Fibroblast of the conjunctiva (primary cell): ENCODE measurements around the gene SWSAP1.

Experiments used
- DNase-seq: peaks from one replicate; pipeline ENCODE4 v3.0.0-alpha.2; 2010; ENCODE audit warnings: low read depth

SWSAP1 gene

GRCh38 chr19:11410682-11411081 is 36.2 kb downstream of the SWSAP1 start:
- DNase-seq = no peak

DNA sequence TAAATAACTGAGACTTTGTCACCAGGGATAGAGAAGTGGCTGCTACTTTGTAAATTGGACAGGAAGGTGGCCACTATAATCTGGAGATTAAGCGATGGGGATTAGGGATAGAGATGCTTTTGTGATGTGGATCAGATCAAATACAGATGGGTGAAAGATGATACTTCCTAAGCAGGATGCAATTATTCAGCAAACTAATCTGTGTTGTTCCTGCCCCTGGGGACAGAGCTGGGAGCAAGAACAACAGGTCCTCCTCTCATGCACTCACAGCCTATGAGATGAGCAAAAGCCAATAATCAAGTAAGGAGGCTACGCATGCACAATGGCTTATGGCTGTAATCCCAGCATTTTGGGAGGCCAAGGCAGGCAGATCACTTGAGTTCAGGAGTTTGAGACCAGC is 40.1 kb downstream of the SWSAP1 start:
- no peak for DNase-seq

GRCh38 chr19:11416346-11417052 is 42.0 kb downstream of the SWSAP1 start:
- DNase-seq = no peak

DNA sequence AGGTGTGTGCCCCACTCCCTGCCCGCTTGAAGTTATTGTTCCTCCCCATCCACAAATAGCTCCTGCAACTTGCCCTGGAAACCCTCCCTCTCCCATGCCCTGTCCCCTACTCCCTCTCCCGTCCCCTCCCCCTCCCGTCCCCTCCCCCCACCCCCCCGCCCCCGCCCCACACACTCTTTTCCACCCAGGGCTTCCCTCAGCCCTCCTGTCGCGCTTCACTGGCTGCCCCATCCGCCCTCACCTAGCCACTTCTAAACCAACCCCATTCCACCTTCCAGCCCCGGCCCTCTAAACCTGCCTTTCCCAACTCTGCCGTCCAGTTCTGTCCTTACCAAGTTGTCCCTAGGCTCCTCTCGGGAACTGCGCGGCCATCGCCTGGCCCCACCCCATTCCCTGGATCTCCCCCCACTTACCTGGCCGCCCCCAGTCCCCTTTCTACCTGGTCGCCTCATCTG is 43.7 kb downstream of the SWSAP1 start:
- DNase-seq = no peak

- DNase-seq = no peak
Measured at GRCh38 chr19:11418549-11419506, 44.4 kb downstream of the SWSAP1 start, which contains the start of gene RGL3. Gene RGL3 (minus strand): TSS chr19:11419314. CDS start chr19:11419278, 36 bp downstream.

- DNase-seq = no peak
Measured at GRCh38 chr19:11420429-11421370, 46.2 kb downstream of the SWSAP1 start.

- no peak for DNase-seq
Measured at GRCh38 chr19:11421371-11422098, 47.1 kb downstream of the SWSAP1 start.

- no peak for DNase-seq
Measured at GRCh38 chr19:11422163-11423065, 47.9 kb downstream of the SWSAP1 start.

DNA sequence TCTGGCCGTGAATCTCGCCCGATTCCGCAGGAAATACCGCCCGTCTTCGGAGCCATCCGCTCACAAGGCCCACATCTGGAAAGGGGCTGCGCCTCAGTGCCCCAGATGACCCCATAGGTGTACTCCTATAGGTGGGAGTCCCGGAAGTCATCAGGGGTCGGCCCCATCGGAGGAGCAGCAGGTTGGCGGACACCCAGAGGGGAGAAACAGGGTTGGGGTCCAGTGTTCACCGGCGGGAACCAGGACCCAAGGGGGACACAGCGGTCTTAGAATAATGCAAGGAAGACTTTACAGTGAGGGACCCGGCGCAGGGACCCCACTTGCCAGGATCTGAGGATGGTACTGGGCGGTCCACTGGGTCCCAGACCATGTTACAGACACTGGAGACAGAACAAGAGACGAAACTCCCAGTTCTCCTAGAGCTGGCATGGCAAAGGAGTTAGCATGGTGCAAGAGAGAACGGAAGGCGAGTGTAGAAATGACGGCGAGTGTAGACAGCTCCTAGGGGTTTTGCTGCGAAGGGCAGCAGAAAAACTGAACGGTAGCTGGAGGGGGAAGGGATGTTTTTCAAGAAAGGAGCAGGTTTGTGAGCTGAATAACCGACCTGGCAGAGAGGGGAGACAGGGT is 48.8 kb downstream of the SWSAP1 start:
- DNase-seq = no peak

GRCh38 chr19:11423791-11424181 is 49.3 kb downstream of the SWSAP1 start:
- DNase-seq = no peak
